ENCODE data around the gene APLP1.

APLP1 gene

GRCh38 chr19:35846038-35846668 lies 22.2 kb upstream of the APLP1 start:
- H3K4me1 Mint-ChIP-seq (ENCODE audit: low read depth) = peaks cover 19% of the 10 kb centered on the region
- no peak overlapping the region for H3K27ac Mint-ChIP-seq
- peaks cover 4% of the 10 kb centered on the region for H3K36me3 Mint-ChIP-seq
- H3K9me3 Mint-ChIP-seq (ENCODE audit: low read depth) = no peaks in the 10 kb centered on the region
- H3K27me3 Mint-ChIP-seq = peaks cover 36% of the 10 kb centered on the region
- H3K4me3 Mint-ChIP-seq = peak overlapping the region; percentile 61

GRCh38 chr19:35847911-35848310 lies 20.5 kb upstream of the APLP1 start:
- no peak overlapping the region for H3K27ac Mint-ChIP-seq
- no peak overlapping the region for H3K4me3 Mint-ChIP-seq
- no peaks in the 10 kb centered on the region for H3K36me3 Mint-ChIP-seq
- no peaks in the 10 kb centered on the region for H3K9me3 Mint-ChIP-seq (ENCODE audit: low read depth)
- H3K27me3 Mint-ChIP-seq = peaks cover 30% of the 10 kb centered on the region
- H3K4me1 Mint-ChIP-seq (ENCODE audit: low read depth) = peaks cover 19% of the 10 kb centered on the region

DNA sequence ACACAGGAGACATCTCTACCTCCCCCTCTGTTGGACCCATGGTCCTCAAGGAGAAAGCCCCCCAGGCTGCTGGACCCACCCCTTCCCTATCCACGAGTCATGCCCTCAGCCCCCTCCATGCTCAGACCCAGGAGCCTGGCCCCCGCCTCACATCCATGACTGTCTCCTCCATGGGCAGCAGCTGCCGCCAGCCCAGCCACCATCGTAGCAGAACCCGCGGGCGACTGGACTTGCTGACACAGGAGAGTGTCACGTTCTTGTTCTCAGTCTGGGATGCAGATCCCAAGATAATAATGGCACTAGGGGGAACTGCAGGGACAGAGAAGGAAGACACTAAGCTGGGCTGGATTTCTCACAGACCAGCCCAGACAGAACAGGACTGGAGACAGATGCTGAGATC lies 19.9 kb upstream of the APLP1 start:
- H3K9me3 Mint-ChIP-seq (ENCODE audit: low read depth) = no peaks in the 10 kb centered on the region
- H3K4me1 Mint-ChIP-seq (ENCODE audit: low read depth) = peaks cover 21% of the 10 kb centered on the region
- H3K4me3 Mint-ChIP-seq = no peak overlapping the region
- H3K36me3 Mint-ChIP-seq = no peaks in the 10 kb centered on the region
- no peak overlapping the region for H3K27ac Mint-ChIP-seq
- H3K27me3 Mint-ChIP-seq = peaks cover 25% of the 10 kb centered on the region

DNA sequence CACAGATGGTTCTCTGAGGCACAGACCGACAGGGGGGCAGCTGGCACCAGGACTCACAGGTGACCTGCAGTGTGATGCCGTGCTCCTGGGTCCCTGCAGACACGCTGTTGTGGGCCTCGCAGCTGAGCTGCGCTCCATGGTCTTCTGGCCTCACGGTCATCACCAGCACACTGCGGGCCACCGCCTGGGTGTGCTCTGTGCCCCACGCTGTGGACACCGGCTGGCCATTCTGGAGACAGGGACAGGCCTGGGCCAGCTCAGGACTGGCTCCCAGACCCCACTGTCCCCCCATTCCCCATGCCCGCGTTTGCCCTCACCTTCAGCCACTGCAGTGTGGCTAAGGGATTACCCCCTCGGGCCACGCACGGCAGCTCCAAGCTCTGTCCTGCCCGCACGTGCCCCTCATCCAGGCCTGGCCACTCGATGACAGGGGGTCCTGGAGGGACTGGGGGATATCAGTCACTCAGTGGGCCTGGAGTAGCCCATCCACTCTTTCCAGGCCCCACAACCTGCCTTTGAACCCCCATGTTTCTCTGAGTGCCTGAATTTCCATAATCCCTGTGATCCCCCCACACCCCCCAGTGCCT lies 19.4 kb upstream of the APLP1 start:
- Mint-ChIP-seq H3K27ac (no peak overlapping the region), H3K9me3 (ENCODE audit: low read depth) (no peaks in the 10 kb centered on the region), H3K36me3 (no peaks in the 10 kb centered on the region), H3K27me3 (peaks cover 23% of the 10 kb centered on the region), H3K4me1 (ENCODE audit: low read depth) (peaks cover 21% of the 10 kb centered on the region), H3K4me3 (no peak overlapping the region)

GRCh38 chr19:35851213-35852028 lies 17.0 kb upstream of the APLP1 start:
- H3K27ac Mint-ChIP-seq = no peak overlapping the region
- peaks cover 10% of the 10 kb centered on the region for H3K4me1 Mint-ChIP-seq (ENCODE audit: low read depth)
- H3K4me3 Mint-ChIP-seq = peak overlapping the region; percentile 20
- peaks cover 17% of the 10 kb centered on the region for H3K27me3 Mint-ChIP-seq
- H3K9me3 Mint-ChIP-seq (ENCODE audit: low read depth) = no peaks in the 10 kb centered on the region
- H3K36me3 Mint-ChIP-seq = no peaks in the 10 kb centered on the region

DNA sequence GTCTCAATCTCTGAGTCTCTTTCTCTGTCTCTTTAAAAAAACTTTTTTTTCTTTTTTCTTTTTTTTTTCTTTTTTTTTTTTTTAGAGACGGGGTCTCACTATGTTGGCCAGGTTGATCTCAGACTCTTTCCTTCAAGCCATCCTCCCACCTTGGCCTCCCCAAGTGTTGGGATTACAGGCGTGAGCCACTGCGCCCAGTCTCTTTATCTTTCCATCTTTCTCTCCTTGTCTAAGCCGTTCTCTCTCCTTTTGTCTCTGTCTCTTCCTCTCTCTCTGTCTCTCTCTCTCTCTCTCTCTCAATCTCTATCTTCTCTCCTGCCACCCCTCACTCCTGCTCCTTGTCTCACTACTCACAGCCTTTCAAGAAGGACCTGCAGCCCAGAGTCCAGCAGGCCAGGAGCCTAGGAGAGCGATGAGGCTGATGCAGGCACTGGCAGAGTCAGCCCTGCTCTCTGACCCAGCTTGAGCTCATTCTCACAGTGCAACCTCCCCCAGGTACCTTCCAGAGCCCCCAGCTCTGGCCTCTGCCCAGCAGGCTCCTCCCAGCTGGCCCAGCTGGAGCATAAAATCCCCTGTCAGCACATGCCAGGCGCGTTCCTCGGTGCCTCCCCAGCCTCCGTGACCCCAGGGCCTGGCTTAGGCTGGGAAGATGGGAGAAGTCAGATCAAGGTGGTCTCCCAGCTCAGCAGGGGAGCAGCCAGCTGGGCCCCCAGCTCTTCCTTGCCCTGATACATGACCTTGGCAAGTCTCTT lies 16.2 kb upstream of the APLP1 start, which contains the start of gene NPHS1:
Gene NPHS1, minus strand, starts transcription at position 476 of the 752 bp plus-strand sequence. CDS start 667 bp downstream, outside the sequence.
- no peak within 1 kb of the TSS for H3K27ac Mint-ChIP-seq
- peaks cover 9% of the 10 kb centered on the region for H3K4me1 Mint-ChIP-seq (ENCODE audit: low read depth)
- H3K9me3 Mint-ChIP-seq (ENCODE audit: low read depth) = no peaks in the 10 kb centered on the region
- peaks cover 12% of the 10 kb centered on the region for H3K27me3 Mint-ChIP-seq
- no peaks in the 10 kb centered on the region for H3K36me3 Mint-ChIP-seq
- peak within 1 kb of the TSS; percentile 3 for H3K4me3 Mint-ChIP-seq

DNA sequence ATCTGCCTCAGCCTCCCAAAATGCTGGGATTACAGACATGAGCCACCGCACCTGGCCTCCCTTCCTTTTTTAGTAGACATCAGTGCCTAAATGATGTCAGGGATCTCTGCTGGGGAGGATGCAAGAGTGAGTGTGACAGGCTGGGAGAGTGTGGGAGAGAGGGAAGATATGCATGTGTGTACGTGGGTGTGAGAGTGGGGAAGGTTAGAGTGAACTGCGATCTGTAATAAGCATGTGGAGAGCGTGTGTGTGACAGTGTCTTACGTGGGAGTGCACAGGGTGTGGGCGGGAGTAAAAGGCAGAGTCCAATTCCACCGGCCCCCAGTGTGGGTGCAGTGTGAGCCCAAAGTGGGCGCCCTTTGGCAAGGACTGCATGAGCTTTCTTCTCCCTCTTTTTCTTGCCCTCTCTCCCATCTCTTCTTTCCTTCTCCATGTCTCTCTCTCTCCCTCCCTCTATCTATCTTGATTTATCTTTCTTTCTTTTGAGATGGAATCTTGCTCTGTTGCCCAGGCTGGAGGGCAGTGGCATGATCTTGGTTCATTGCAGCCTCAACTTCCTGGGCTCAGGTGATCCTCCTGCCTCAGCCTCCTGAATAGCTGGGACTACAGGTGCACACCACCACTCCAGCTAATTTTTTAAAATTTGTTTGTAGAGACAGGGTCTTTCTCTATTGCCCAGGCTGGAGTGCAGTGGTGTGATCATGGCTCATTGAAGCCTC lies 15.2 kb upstream of the APLP1 start:
- Mint-ChIP-seq H3K27me3 (peaks cover 12% of the 10 kb centered on the region), H3K27ac (no peak overlapping the region), H3K9me3 (ENCODE audit: low read depth) (no peaks in the 10 kb centered on the region), H3K4me3 (no peak overlapping the region), H3K4me1 (ENCODE audit: low read depth) (peaks cover 11% of the 10 kb centered on the region), H3K36me3 (no peaks in the 10 kb centered on the region)

DNA sequence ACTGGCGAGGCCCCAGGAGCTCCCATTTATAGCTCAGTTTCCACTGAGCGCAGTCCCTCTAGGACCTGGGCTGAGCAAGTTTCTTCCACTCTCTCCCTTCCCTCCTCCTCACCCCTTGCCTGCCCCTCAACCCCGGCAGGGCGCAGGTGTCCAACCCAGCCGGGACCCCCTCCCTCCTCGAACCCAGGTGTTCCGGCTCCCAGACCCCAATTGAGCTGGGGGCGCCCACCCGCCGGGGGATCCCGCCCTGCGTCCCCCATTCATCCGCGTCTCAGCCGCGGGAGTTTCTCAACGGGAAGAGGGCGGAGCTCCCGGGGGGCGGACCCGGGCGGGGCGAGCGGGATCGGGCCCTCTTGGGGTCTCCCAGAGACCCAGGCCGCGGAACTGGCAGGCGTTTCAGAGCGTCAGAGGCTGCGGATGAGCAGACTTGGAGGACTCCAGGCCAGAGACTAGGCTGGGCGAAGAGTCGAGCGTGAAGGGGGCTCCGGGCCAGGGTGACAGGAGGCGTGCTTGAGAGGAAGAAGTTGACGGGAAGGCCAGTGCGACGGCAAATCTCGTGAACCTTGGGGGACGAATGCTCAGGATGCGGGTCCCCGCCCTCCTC lies 11.7 kb upstream of the APLP1 start, which contains the start of gene KIRREL2:
Gene KIRREL2, plus strand, starts transcription at position 366 of the 604 bp plus-strand sequence. Its CDS starts 209 bp downstream, at position 575.
- Mint-ChIP-seq H3K27ac (no peak within 1 kb of the TSS), H3K4me3 (peak within 1 kb of the TSS; percentile 78), H3K27me3 (peaks cover 8% of the 10 kb centered on the region), H3K36me3 (no peaks in the 10 kb centered on the region), H3K9me3 (ENCODE audit: low read depth) (no peaks in the 10 kb centered on the region), H3K4me1 (ENCODE audit: low read depth) (peaks cover 8% of the 10 kb centered on the region)

DNA sequence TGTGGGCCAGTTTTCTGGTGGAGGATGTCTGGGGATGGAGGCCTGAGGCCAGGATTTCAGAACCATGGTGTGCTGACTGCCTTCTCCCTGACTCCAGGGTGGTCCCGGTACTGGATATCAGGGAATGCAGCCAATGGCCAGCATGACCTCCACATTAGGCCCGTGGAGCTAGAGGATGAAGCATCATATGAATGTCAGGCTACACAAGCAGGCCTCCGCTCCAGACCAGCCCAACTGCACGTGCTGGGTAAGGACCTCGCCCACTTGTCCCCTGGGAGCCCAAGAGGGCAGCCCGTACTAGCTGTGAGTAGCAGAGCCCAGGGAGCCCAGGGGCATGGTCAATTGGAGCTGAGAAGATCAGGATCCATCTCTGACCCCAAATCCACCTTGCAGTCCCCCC lies 10.1 kb upstream of the APLP1 start:
- H3K27ac Mint-ChIP-seq = no peak overlapping the region
- H3K9me3 Mint-ChIP-seq (ENCODE audit: low read depth) = no peaks in the 10 kb centered on the region
- peak overlapping the region; percentile 48 for H3K4me3 Mint-ChIP-seq
- peaks cover 10% of the 10 kb centered on the region for H3K27me3 Mint-ChIP-seq
- H3K4me1 Mint-ChIP-seq (ENCODE audit: low read depth) = peaks cover 5% of the 10 kb centered on the region
- no peaks in the 10 kb centered on the region for H3K36me3 Mint-ChIP-seq

DNA sequence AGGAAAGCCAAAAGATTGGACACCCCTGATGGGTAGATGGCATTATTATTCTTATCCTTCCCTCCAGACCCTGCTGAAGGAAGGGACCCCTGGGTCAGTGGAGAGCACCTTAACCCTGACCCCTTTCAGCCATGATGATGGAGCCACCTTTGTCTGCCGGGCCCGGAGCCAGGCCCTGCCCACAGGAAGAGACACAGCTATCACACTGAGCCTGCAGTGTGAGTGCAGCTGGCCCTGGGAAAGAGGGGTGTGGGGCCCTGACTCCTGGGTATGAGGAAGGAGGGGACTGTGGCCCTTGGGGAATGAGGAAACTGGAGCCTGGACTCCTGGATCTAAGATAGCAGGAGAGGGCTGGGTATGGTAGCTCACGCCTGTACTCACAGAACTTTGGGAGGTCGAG lies 9.0 kb upstream of the APLP1 start:
- Mint-ChIP-seq H3K27me3 (peaks cover 10% of the 10 kb centered on the region), H3K36me3 (no peaks in the 10 kb centered on the region), H3K4me1 (ENCODE audit: low read depth) (peaks cover 5% of the 10 kb centered on the region), H3K4me3 (no peak overlapping the region), H3K27ac (no peak overlapping the region), H3K9me3 (ENCODE audit: low read depth) (no peaks in the 10 kb centered on the region)

DNA sequence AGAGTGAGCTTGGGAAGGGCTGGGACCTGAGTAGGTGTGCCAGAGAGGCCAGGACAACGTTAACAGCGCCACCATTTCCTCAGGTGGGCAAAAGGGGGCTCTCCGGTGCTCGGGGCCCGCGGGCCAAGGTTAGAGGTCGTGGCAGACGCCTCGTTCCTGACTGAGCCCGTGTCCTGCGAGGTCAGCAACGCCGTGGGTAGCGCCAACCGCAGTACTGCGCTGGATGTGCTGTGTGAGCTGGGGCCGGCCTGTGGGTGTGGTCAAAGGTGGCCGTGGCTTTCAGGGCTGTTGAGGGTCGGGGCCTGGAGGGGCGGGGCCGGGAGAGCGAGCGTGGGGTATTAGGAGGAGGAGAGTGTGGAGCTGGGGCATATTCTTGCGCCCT lies 7.9 kb upstream of the APLP1 start:
- peaks cover 5% of the 10 kb centered on the region for H3K27me3 Mint-ChIP-seq
- no peaks in the 10 kb centered on the region for H3K9me3 Mint-ChIP-seq (ENCODE audit: low read depth)

GRCh38 chr19:35860818-35861639 lies 7.3 kb upstream of the APLP1 start:
- H3K36me3 Mint-ChIP-seq = no peaks in the 10 kb centered on the region

More for the DNA sequence above, 7.9 kb upstream of the APLP1 start:
- Mint-ChIP-seq H3K36me3 (no peaks in the 10 kb centered on the region), H3K4me3 (no peak overlapping the region), H3K4me1 (ENCODE audit: low read depth) (peaks cover 5% of the 10 kb centered on the region), H3K27ac (no peak overlapping the region)

GRCh38 chr19:35861640-35862160 lies 6.7 kb upstream of the APLP1 start:
- Mint-ChIP-seq H3K4me3 (no peak overlapping the region), H3K27me3 (peaks cover 8% of the 10 kb centered on the region), H3K4me1 (ENCODE audit: low read depth) (peaks cover 5% of the 10 kb centered on the region), H3K36me3 (no peaks in the 10 kb centered on the region), H3K27ac (no peak overlapping the region), H3K9me3 (ENCODE audit: low read depth) (no peaks in the 10 kb centered on the region)

More at GRCh38 chr19:35860818-35861639, 7.3 kb upstream of the APLP1 start:
- Mint-ChIP-seq H3K9me3 (ENCODE audit: low read depth) (no peaks in the 10 kb centered on the region), H3K4me3 (no peak overlapping the region), H3K27me3 (peaks cover 5% of the 10 kb centered on the region), H3K4me1 (ENCODE audit: low read depth) (peaks cover 5% of the 10 kb centered on the region), H3K27ac (no peak overlapping the region)
